ENCODE data around the gene ZEB1. TPM values are rescaled to one million over a fixed set of nuclear protein-coding genes. Genes with fewer than 3 reads are reported as not detected.

The ZEB1 gene
- polyA plus RNA-seq, 1 donor from 2014 or later = 18.0 TPM

DNA sequence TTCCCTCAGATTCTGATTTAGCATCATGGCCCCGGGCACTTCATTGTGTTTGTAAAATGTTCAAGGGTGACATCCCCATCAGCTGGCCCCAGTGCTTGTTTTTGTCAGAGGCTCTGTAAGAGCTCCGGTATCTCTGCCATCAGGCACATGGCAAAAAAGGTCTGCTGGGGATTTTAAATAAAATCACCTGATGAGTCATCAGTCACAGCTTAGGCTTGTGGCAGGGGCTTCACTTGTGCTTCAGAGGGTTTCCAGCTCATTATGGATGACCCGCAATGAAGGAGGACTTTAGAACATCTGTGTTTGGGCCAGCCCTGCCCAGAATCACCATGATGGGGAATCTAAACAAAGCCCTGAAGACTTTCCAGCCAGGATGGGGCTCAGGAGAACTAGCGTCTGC lies 259.9 kb downstream of the ZEB1 start:
- Histone ChIP-seq H3K4me2 (ENCODE audit: low read length) (no peak overlapping the region), H3K4me3 (ENCODE audit: low read length) (no peak overlapping the region), H2AFZ (ENCODE audit: low read depth, low read length) (no peak overlapping the region), H3K9me3 (ENCODE audit: low read length) (no peaks in the 10 kb centered on the region), H3K27me3 (ENCODE audit: insufficient read depth, low read depth, low read length) (no peaks in the 10 kb centered on the region), H3K9ac (ENCODE audit: low read length) (no peak overlapping the region), H3K36me3 (ENCODE audit: insufficient read depth, low read length) (no peaks in the 10 kb centered on the region), H4K20me1 (ENCODE audit: insufficient read depth) (no peaks in the 10 kb centered on the region), H3K79me2 (replicated peaks; ENCODE audit: insufficient read depth, low read length) (no peaks in the 10 kb centered on the region), H3K9me2 (ENCODE audit: insufficient read depth, low read length) (no peaks in the 10 kb centered on the region), H3F3A (ENCODE audit: insufficient read depth, low read length, poor library complexity, severe bottlenecking) (no peaks in the 10 kb centered on the region), H3K27ac (ENCODE audit: low read length) (no peak overlapping the region)
- TF ChIP-seq, protein P1, sequence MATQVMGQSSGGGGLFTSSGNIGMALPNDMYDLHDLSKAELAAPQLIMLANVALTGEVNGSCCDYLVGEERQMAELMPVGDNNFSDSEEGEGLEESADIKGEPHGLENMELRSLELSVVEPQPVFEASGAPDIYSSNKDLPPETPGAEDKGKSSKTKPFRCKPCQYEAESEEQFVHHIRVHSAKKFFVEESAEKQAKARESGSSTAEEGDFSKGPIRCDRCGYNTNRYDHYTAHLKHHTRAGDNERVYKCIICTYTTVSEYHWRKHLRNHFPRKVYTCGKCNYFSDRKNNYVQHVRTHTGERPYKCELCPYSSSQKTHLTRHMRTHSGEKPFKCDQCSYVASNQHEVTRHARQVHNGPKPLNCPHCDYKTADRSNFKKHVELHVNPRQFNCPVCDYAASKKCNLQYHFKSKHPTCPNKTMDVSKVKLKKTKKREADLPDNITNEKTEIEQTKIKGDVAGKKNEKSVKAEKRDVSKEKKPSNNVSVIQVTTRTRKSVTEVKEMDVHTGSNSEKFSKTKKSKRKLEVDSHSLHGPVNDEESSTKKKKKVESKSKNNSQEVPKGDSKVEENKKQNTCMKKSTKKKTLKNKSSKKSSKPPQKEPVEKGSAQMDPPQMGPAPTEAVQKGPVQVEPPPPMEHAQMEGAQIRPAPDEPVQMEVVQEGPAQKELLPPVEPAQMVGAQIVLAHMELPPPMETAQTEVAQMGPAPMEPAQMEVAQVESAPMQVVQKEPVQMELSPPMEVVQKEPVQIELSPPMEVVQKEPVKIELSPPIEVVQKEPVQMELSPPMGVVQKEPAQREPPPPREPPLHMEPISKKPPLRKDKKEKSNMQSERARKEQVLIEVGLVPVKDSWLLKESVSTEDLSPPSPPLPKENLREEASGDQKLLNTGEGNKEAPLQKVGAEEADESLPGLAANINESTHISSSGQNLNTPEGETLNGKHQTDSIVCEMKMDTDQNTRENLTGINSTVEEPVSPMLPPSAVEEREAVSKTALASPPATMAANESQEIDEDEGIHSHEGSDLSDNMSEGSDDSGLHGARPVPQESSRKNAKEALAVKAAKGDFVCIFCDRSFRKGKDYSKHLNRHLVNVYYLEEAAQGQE (IDR thresholded peaks at IDR 0.05; ENCODE audit: borderline replicate concordance) = no peak
- no peak for TF ChIP-seq TAF1 (IDR thresholded peaks at IDR 0.05; ENCODE audit: low read depth)
- TF ChIP-seq POLR2AphosphoS5 (IDR thresholded peaks at IDR 0.05) = no peak
- TF ChIP-seq EP300 (conservative IDR thresholded peaks at IDR 0.05; ENCODE audit: poor library complexity, severe bottlenecking) = no peak
- TF ChIP-seq SMC3 (conservative IDR thresholded peaks at IDR 0.05; ENCODE audit: poor library complexity) = no peak
- no peak for TF ChIP-seq EZH2 (IDR thresholded peaks at IDR 0.05; ENCODE audit: borderline replicate concordance, insufficient read depth, low read length, poor library complexity, severe bottlenecking)
- TF ChIP-seq, protein P2, sequence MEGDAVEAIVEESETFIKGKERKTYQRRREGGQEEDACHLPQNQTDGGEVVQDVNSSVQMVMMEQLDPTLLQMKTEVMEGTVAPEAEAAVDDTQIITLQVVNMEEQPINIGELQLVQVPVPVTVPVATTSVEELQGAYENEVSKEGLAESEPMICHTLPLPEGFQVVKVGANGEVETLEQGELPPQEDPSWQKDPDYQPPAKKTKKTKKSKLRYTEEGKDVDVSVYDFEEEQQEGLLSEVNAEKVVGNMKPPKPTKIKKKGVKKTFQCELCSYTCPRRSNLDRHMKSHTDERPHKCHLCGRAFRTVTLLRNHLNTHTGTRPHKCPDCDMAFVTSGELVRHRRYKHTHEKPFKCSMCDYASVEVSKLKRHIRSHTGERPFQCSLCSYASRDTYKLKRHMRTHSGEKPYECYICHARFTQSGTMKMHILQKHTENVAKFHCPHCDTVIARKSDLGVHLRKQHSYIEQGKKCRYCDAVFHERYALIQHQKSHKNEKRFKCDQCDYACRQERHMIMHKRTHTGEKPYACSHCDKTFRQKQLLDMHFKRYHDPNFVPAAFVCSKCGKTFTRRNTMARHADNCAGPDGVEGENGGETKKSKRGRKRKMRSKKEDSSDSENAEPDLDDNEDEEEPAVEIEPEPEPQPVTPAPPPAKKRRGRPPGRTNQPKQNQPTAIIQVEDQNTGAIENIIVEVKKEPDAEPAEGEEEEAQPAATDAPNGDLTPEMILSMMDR (IDR thresholded peaks at IDR 0.05; ENCODE audit: poor library complexity, severe bottlenecking) = no peak
- no peak for TF ChIP-seq RAD21 (conservative IDR thresholded peaks at IDR 0.05)
- TF ChIP-seq MXI1 (conservative IDR thresholded peaks at IDR 0.05; ENCODE audit: poor library complexity, severe bottlenecking) = no peak

Small RNA genes lying within 50 kb of the gene (small RNA-seq; reads per million reads assigned to genes)
- gene SPTLC1P1 = 0 reads per million in 3 experiments

All from neural cell (in vitro differentiated cells).